NK-92 treated with Interleukin-12 subunit alpha and Interleukin-12 subunit beta, amount 100 ng/mL, for 24 hours (cell line): ENCODE measurements around the gene GSTK1.
"Not testable (repeated sequence)": the region's sequence is repeated elsewhere in the genome, so short reads cannot be mapped to it uniquely, and the experiment has no call there.

Experiments
- DNase-seq: peaks from one replicate; lab custom pipeline; 2025; lab: John Stamatoyannopoulos, UW

The GSTK1 gene

DNA sequence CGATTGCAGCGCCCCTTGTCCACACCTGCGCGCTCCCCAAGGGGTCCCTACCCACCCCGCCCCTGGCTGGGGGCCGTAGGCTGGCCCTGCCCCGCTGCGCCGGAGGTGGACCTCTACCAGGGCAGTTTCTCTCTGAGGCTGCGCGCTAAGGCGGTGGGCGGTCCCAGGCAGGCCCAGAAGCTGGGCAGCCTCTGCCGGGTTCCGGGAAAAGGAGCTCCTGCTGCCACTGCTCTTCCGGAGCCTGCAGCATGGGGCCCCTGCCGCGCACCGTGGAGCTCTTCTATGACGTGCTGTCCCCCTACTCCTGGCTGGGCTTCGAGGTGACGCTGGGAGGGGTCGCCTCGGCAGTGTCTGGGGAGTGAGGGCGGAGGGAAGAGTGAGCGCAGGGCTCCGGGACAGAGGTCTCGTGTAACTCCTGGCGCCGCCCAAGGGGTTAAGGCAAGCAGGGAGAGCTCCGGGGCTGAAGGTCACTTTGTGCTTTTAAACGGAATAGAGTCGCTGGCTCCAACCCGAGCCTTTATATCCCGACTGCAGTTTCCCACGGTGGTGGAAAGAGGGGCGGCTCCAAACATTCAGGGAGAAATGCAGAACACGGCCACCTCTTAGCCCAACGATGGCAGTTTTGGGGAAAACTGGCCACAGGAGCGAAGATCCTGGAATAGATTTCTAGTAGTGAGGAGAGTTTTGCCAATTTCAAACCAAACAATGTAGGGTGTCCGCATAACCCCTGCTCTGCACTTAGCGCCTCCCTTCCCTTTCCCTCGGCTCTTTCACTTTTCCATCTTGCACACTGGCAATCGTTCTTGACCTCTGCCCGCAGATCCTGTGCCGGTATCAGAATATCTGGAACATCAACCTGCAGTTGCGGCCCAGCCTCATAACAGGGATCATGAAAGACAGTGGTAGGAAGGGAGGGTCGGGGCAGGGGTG, at the start of gene GSTK1:
TSS of gene GSTK1 (plus strand) at position 176 of the 930 bp plus-strand sequence. CDS start at position 249, 73 bp downstream.
- peak; percentile 84 for DNase-seq

- DNase-seq: not testable (repeated sequence)
Observed at GRCh38 chr7:143213478-143213877, 49.8 kb upstream of the GSTK1 start.

GRCh38 chr7:143214789-143215679, 48.2 kb upstream of the GSTK1 start:
- DNase-seq: peak; percentile 23

- DNase-seq: no peak
Observed at GRCh38 chr7:143216151-143216550, 47.1 kb upstream of the GSTK1 start.

GRCh38 chr7:143216686-143217085, 46.6 kb upstream of the GSTK1 start:
- DNase-seq: no peak

DNA sequence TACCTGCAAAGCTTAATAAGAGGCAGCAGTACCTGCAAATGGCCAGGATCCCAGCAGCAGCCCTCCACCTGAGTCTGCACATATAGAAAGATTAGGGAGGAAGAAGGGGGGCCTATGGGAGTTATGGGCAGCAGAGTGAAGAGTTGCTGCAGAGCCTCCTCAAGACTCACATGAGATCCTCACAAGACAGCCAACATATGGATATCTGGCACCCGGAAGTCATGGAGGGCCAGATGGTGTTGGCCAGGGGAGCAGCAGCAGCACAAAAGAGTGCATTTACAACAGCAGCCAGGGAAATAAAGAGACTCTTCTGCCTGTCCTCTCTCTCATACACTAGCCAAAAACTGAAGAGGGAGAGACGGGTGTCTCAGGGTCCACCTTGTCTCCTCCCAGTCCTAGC, 45.4 kb upstream of the GSTK1 start:
- DNase-seq: no peak

GRCh38 chr7:143221286-143221685, 42.0 kb upstream of the GSTK1 start:
- no peak for DNase-seq

DNA sequence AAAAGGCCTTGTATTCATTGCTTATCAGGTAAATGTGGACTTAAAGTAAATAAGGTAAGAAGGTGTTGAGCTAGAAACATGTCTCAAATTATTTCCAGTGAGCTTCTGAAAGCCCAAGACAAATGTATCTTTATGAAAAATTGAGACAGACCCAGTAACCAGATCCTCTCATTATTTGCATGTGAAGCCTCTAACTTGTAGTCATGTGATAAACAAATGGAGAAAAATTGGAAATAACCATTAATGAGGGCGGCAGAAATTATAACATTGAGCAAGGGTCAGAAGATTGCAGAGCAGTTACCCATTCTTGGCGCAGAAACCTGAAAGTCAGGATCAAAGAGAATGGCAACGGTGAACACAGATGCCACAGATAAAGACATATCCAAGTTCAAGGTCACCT, 41.5 kb upstream of the GSTK1 start, which contains the start of gene TAS2R40:
TSS of gene TAS2R40 (plus strand) at position 301 of the 400 bp plus-strand sequence. CDS start at position 343, 42 bp downstream.
- no peak for DNase-seq

- no peak for DNase-seq
Observed at GRCh38 chr7:143222782-143223181, 40.5 kb upstream of the GSTK1 start.

- DNase-seq: no peak
Observed at GRCh38 chr7:143223784-143224183, 39.5 kb upstream of the GSTK1 start.

- DNase-seq: no peak
Observed at GRCh38 chr7:143225047-143225446, 38.2 kb upstream of the GSTK1 start.

DNA sequence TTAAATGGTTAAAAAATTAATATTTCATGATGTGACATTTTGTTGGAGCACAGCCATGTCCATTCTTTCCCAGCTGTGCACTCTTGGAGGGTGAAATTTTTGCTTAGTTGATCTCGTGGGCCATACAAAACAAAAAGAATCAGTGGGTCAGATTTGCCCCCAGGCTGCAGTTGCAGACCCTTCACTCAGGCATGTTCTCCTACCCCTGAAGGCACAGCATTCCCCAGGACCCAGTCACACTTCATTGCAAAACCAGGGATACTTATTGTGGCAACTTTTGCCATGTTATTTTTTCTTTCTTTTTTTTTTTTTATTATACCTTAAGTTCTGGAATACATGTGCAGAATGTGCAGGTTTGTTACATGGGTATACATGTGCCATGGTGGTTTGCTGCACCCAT, 35.4 kb upstream of the GSTK1 start:
- no peak for DNase-seq

DNA sequence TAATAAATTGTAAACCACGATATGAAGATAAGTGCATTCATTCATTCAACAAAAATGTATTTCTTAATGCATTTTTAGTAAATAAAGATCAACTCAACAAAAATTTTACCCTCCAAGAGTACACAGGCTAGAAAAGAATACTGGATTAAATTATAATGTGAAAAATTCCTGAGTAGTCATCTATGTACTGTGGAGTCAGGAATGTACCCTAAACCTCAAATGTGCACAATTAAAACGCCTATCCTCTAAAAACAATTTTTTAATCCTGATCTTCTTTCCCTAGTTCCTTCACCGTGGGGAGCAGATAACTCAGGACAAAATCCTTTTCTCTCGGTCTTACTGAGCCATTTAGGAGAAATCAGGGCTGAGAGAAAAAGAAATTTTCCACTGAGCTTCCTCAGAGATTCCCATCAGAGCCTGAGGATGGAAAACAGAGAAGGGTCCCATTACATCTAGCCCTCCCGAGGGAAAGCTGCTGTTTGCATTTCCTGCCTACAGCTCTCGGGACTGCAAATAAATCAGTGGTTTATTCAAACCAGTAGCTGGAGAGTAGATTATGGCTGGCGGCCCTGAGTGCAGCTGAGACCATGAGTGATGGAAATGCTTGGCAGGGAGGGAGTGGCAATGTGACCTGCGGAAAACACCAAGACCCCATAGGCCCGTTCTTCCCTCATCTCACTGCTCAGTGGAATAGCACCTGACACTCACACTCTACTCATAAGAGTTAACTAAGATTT, 34.0 kb upstream of the GSTK1 start:
- DNase-seq: no peak

GRCh38 chr7:143230602-143231457, 32.4 kb upstream of the GSTK1 start:
- DNase-seq: no peak

DNA sequence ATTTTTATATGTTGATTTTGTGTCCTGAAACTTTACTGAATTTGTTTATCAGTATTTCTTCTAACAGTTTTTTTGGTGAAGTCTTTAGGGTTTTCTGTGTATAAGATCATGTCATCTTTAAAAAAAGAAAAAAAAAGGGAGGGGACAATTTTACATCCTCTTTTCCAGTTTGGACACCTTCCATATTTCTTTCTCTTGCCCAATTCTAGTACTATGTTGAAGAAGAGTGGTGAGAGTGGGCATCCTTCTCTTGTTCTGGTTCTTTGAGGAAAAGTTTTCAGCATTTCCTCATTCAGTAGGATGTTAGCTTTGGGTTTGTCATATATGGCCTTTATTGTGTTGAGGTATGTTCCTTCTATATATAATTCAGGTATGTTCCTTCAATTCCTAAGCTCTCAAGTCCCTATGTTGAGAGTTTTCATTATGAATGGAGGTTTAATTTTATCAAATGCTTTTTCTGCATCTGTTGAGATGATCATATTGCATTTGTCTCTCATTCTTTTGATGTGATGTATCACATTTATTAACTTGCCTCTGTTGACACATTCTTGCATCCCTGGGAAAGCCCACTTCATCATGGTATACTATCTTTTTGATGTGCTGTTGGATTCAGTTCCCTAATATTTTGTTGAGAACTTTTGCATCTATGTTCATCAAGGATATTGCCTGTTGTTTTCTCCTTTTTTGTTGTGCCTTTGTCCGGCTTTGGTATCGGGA, 29.3 kb upstream of the GSTK1 start:
- no peak for DNase-seq

- no peak for DNase-seq
Observed at GRCh38 chr7:143234533-143234875, 28.7 kb upstream of the GSTK1 start.

DNA sequence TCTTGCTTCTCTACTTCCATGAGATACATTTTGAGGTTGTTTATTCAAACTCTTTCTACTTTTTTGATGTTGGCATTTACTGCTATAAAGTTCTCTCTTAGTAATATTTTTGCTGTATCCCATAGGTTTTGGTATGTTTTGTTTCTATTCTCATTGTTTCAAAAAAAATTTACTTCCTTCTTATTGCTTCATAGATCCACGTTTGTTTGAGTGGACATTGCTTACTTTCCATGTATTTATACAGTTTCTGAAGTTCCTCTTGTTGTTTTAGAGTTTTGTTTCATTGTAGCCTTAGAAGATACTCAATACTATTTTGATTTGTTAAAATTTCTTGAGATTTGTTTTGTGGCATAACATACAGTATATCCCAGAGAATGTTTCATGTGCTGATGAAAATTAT, 27.7 kb upstream of the GSTK1 start:
- DNase-seq: no peak

DNA sequence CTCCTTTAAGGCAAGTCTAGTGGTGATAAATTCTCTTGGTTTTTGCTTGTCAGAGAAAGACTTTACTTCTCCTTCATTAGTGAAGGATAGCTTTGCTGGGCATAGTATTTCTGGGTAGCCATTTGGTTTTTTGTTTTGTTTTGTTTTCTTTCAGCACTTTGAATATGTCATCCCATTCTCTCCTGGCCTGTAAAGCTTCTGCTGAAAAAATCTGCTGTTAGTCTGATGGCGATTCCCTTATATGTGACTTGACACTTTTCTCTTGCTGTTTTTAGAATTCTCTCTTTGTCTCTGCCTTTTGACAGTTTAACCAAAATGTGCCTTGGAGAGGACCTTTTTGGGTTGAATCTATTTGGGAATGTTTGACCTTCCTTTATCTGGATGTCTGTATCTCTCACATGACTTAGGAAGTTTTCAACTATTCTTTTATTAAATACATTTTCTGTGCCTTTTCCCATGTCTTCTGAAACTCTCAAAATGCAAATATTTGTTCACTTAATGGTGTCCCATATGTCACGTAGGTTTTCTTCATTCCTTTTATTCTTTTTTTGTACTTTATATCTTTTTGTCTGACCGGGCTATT, 26.7 kb upstream of the GSTK1 start:
- DNase-seq: no peak

DNA sequence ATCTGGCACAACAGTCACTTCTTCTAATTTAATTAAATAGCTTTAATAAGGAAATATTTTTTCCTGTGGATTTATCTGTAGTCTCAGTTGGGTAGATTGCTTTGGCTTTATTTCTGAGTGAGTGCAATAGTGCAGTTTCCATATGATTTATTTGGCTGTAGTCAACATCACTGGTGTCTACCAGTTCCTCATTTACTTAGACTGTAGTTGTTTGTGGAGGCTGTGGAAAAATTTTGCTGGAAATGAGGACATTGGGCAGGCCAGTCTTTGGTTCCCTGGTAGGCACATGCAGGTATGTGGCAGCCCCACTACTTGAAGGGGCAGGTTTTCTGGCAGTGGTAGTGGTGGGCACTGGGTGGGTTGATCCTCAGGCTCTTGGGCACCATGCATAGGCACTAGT, 25.9 kb upstream of the GSTK1 start:
- DNase-seq: no peak
